NCI-H2081 treated with DMSO at 0.1 percent for 48 hours (cell line): ENCODE data around the gene CABCOCO1.

Source experiments
- DNase-seq: peaks from one replicate; lab custom pipeline; 2025; lab: John Stamatoyannopoulos, UW

CABCOCO1 gene

GRCh38 chr10:61662794-61663259, at the start of gene CABCOCO1:
Gene CABCOCO1 (plus strand): TSS chr10:61662929. CDS start chr10:61662973, 44 bp downstream.
- no peak for DNase-seq

GRCh38 chr10:61613665-61614064, 49.1 kb upstream of the CABCOCO1 start:
- no peak for DNase-seq

- no peak for DNase-seq
Measured at GRCh38 chr10:61616611-61617010, 46.1 kb upstream of the CABCOCO1 start.

- DNase-seq, result no peak
Measured at GRCh38 chr10:61617180-61617579, 45.5 kb upstream of the CABCOCO1 start.

GRCh38 chr10:61617586-61617985, 45.1 kb upstream of the CABCOCO1 start:
- no peak for DNase-seq

GRCh38 chr10:61618388-61618961, 44.3 kb upstream of the CABCOCO1 start:
- peak; percentile 22 for DNase-seq

GRCh38 chr10:61620506-61620905, 42.2 kb upstream of the CABCOCO1 start:
- DNase-seq, result no peak

- DNase-seq, result peak; percentile 68
Measured at GRCh38 chr10:61621605-61622051, 41.1 kb upstream of the CABCOCO1 start.

GRCh38 chr10:61623161-61623560, 39.6 kb upstream of the CABCOCO1 start:
- no peak for DNase-seq

GRCh38 chr10:61626209-61626608, 36.5 kb upstream of the CABCOCO1 start:
- DNase-seq, result no peak

- no peak for DNase-seq
Measured at GRCh38 chr10:61627266-61627665, 35.5 kb upstream of the CABCOCO1 start.

GRCh38 chr10:61628151-61628874, 34.4 kb upstream of the CABCOCO1 start:
- DNase-seq, result no peak

GRCh38 chr10:61628875-61629513, 33.7 kb upstream of the CABCOCO1 start:
- DNase-seq, result no peak

GRCh38 chr10:61629576-61629975, 33.2 kb upstream of the CABCOCO1 start:
- no peak for DNase-seq

GRCh38 chr10:61632057-61632670, 30.6 kb upstream of the CABCOCO1 start:
- no peak for DNase-seq

- no peak for DNase-seq
Measured at GRCh38 chr10:61633665-61634064, 29.1 kb upstream of the CABCOCO1 start.

GRCh38 chr10:61634746-61635145, 28.0 kb upstream of the CABCOCO1 start:
- no peak for DNase-seq

GRCh38 chr10:61635471-61635870, 27.3 kb upstream of the CABCOCO1 start:
- DNase-seq, result no peak

GRCh38 chr10:61635932-61636331, 26.8 kb upstream of the CABCOCO1 start:
- no peak for DNase-seq

- DNase-seq, result no peak
Measured at GRCh38 chr10:61639952-61640351, 22.8 kb upstream of the CABCOCO1 start.

- no peak for DNase-seq
Measured at GRCh38 chr10:61640856-61641255, 21.9 kb upstream of the CABCOCO1 start.

GRCh38 chr10:61642150-61642571, 20.6 kb upstream of the CABCOCO1 start:
- DNase-seq, result no peak

GRCh38 chr10:61642676-61643075, 20.1 kb upstream of the CABCOCO1 start:
- DNase-seq, result no peak
